ENCODE results near the gene CPLX1.
"Not testable (repeated sequence)": the region's sequence is repeated elsewhere in the genome, so short reads cannot be mapped to it uniquely, and the experiment has no call there.

CPLX1 gene

GRCh38 chr4:772776-773175 lies 53.2 kb downstream of the CPLX1 start:
- DNase-seq, result no peak

GRCh38 chr4:772118-772517 lies 53.8 kb downstream of the CPLX1 start:
- DNase-seq, result no peak

GRCh38 chr4:771464-771863 lies 54.5 kb downstream of the CPLX1 start:
- no peak for DNase-seq

GRCh38 chr4:770022-770421 lies 55.9 kb downstream of the CPLX1 start:
- DNase-seq, result no peak

GRCh38 chr4:769511-769910 lies 56.4 kb downstream of the CPLX1 start:
- no peak for DNase-seq

- no peak for DNase-seq
These were observed 56.9 kb downstream of the CPLX1 start for GRCh38 chr4:768995-769394.

GRCh38 chr4:768076-768475 lies 57.9 kb downstream of the CPLX1 start:
- DNase-seq, result no peak

GRCh38 chr4:766559-767283 lies 59.2 kb downstream of the CPLX1 start:
- DNase-seq, result no peak

GRCh38 chr4:766152-766515 lies 59.8 kb downstream of the CPLX1 start:
- DNase-seq, result no peak

GRCh38 chr4:764405-765169 lies 61.3 kb downstream of the CPLX1 start:
- DNase-seq, result no peak

- DNase-seq, result no peak
These were observed 62.0 kb downstream of the CPLX1 start for GRCh38 chr4:763922-764321.

GRCh38 chr4:763191-763810 lies 62.6 kb downstream of the CPLX1 start:
- no peak for DNase-seq

- DNase-seq, result no peak
These were observed 63.4 kb downstream of the CPLX1 start for GRCh38 chr4:762211-763190.

- DNase-seq, result no peak
These were observed 64.2 kb downstream of the CPLX1 start for GRCh38 chr4:761739-762138.

- DNase-seq, result no peak
These were observed 64.8 kb downstream of the CPLX1 start for GRCh38 chr4:761086-761485.

- no peak for DNase-seq
These were observed 65.3 kb downstream of the CPLX1 start for GRCh38 chr4:760616-761015.

GRCh38 chr4:759810-760209 lies 66.1 kb downstream of the CPLX1 start:
- not testable (repeated sequence) for DNase-seq

GRCh38 chr4:757111-757510 lies 68.8 kb downstream of the CPLX1 start:
- no peak for DNase-seq

GRCh38 chr4:754221-755120 lies 71.5 kb downstream of the CPLX1 start:
- no peak for DNase-seq

GRCh38 chr4:753186-753585 lies 72.7 kb downstream of the CPLX1 start:
- DNase-seq, result not testable (repeated sequence)

- DNase-seq, result no peak
These were observed 73.6 kb downstream of the CPLX1 start for GRCh38 chr4:752196-752861.

Data from DMS153 (cell line).